Measurements from ENCODE around the gene GRM1.

GRCh38 chr6:146050168-146050567 is 21.3 kb downstream of the GRM1 start:
- no peak for TF ChIP-seq RAD21 (conservative IDR thresholded peaks at IDR 0.05 in 1 of 2, IDR thresholded peaks at IDR 0.05 in 1 of 2)
- no peak for TF ChIP-seq CTCF (IDR thresholded peaks at IDR 0.05)
- TF ChIP-seq MAX (IDR thresholded peaks at IDR 0.05): no peak

Data from A549 (cell line).